Stomach (tissue), 9 donors: ENCODE measurements around the gene NR3C1. TPM values are rescaled to one million over a fixed set of nuclear protein-coding genes. Genes with fewer than 3 reads are reported as not detected.

Source experiments
- DNase-seq, 2 donors: peaks; one replicate each; pipeline versions ENCODE4 v3.0.0 to v3.0.0-alpha.2; 2013 to 2019
- H3K27ac ChIP-seq, 5 donors: fragments of 200-600 bp in 4 of 5; sonication (generic) in 4 of 5; one replicate each; pipeline ENCODE4 v1.5.1; 2013 to 2019; ENCODE audit warnings: mild to moderate bottlenecking in 1 of 5, moderate library complexity in 1 of 5
- H3K27me3 ChIP-seq, 3 donors: fragments of 200-600 bp; sonication (generic); one replicate each; pipeline ENCODE4 v1.5.1; 2017 to 2019; ENCODE audit warnings: mixed run types in 1 of 3
- H3K36me3 ChIP-seq, 4 donors: fragments of 200-600 bp; sonication (generic); 1 replicate in 3 of 4; 2 replicates in 1 of 4; pipeline ENCODE4 v1.5.1; 2016 to 2019
- H3K4me1 ChIP-seq, 4 donors: fragments of 200-600 bp; sonication (generic); one replicate each; pipeline ENCODE4 v1.5.1; 2016 to 2019
- H3K4me3 ChIP-seq, 4 donors: fragments of 200-600 bp; sonication (generic) in 3 of 4; one replicate each; pipeline ENCODE4 v1.5.1; 2016 to 2019; ENCODE audit warnings: mild to moderate bottlenecking in 1 of 4
- H3K9me3 ChIP-seq, 4 donors: fragments of 200-600 bp; sonication (generic); one replicate each; pipeline ENCODE4 v1.5.1; 2016 to 2019
- EP300 ChIP-seq: sonication (generic); formaldehyde crosslinking; IDR thresholded peaks from one replicate; pipeline ENCODE4 v1.6.1; 2017; ENCODE audit warnings: antibody characterized with exemption
- POLR2A ChIP-seq, 4 donors: fragments of 450-650 bp; IDR thresholded peaks; one replicate each; pipeline ENCODE4 v1.6.1; 2016; ENCODE audit warnings: antibody characterized with exemption in 4 of 4, control low read depth in 2 of 4, mild to moderate bottlenecking in 1 of 4, moderate library complexity in 1 of 4
- POLR2AphosphoS5 ChIP-seq, 3 donors: sonication (generic); formaldehyde crosslinking; IDR thresholded peaks; one replicate each; pipeline ENCODE4 v1.6.1; 2016; ENCODE audit warnings: antibody characterized with exemption in 3 of 3
- WGBS, 5 donors: extraction: QIAGEN DNeasy Blood & Tissue Kit in 3 of 5; methylation state at CpG; one replicate each; pipeline versions ENCODE4 v1.1.5 to v1.1.7; 2013 to 2018; 5-methylcytosine and 5-hydroxymethylcytosine counted together
- intact Hi-C: fragments of 100-400 bp; cut with DNase I; formaldehyde crosslinking; loops from one replicate; pipeline ENCODE4 v1.15.1; 2023; ENCODE audit warnings: low total_unique reads
- polyA plus RNA-seq, 3 donors: library from polyadenylated mRNA; stranded (reverse); fragments of 200-250 nt; gene quantifications; one replicate each; pipeline ENCODE4 v1.2.3, GENCODE V29; 2013
- total RNA-seq, 5 donors: library from RNA; depleted of rRNA; stranded (reverse); fragments of >200 nt; gene quantifications; one replicate each; pipeline versions ENCODE4 v1.1.0 to v1.2.3, GENCODE V29; 2014 to 2016
- TF ChIP-seq, protein P1 (sequence below), 7 experiments: fragments of 450-650 bp in 4 of 7; fragments of 200-600 bp in 3 of 7; sonication (generic) in 3 of 7; IDR thresholded peaks; one replicate each; pipeline ENCODE4 v1.5.1; 2016 to 2019; ENCODE audit warnings: antibody characterized with exemption in 7 of 7, control low read depth in 2 of 7, mild to moderate bottlenecking in 1 of 7
- donor health status: healthy with polysubstance abuse.
- donor health status: Bipolar disorder and iron deficiency.
- donor health status: healthy.

The NR3C1 gene
- total and polyA plus RNA-seq, 8 donors = 6.4 to 82.8 (median 15.8) TPM

DNA sequence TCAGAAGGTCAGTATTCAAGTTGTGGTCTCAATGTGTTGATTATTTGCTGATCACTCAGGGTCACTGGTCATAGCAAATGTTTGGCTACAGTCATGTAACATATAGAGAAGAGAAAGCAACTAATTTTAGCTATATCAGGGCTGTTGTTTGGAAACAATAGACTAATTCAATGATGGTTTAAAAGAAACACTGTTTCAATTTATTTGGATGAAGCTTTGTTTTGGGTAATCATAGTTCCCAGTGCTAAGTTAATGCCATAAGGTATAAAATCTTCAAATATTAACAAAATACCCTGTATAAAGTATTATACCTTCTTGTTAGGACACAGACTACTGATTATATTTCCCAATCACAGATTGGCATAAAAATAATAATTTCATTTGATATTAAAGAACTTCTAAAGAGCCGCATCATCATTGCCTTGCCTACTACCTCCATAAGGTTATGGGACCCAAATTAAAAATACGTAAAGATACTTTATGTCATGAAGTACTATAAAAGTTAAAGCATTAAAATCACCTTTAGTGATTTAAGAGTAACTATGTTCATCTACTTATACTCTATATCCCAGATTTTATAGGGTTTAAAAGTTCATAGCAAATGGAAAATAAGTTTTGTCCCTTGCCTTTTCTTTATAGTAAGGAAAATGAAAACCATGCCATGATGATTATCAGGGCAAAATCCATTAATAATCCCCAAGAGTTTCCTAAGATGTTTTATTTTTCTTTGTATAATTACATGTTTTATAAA is 6.0 kb downstream of the NR3C1 start:
- DNase-seq = no peak
- H3K9me3 ChIP-seq = no peaks in the 10 kb centered on the region
- H3K4me3 ChIP-seq = peak overlapping the region; percentile 68 to 92 (median 78)
- intact Hi-C loops = no loop called here
- 86 to 89% (median 87%) methylated on average over 2 of the region's 2 CpGs for WGBS, 5 donors
- H3K4me1 ChIP-seq = peaks cover 17 to 91% (median 70%) of the 10 kb centered on the region in 4 donors
- TF ChIP-seq, protein P1, sequence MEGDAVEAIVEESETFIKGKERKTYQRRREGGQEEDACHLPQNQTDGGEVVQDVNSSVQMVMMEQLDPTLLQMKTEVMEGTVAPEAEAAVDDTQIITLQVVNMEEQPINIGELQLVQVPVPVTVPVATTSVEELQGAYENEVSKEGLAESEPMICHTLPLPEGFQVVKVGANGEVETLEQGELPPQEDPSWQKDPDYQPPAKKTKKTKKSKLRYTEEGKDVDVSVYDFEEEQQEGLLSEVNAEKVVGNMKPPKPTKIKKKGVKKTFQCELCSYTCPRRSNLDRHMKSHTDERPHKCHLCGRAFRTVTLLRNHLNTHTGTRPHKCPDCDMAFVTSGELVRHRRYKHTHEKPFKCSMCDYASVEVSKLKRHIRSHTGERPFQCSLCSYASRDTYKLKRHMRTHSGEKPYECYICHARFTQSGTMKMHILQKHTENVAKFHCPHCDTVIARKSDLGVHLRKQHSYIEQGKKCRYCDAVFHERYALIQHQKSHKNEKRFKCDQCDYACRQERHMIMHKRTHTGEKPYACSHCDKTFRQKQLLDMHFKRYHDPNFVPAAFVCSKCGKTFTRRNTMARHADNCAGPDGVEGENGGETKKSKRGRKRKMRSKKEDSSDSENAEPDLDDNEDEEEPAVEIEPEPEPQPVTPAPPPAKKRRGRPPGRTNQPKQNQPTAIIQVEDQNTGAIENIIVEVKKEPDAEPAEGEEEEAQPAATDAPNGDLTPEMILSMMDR (IDR thresholded peaks at IDR 0.05) = no peak
- TF ChIP-seq POLR2AphosphoS5 (IDR thresholded peaks at IDR 0.05) (no peak), EP300 (no peak), POLR2A (IDR thresholded peaks at IDR 0.05) (no peak)
- H3K27me3 ChIP-seq = no peaks in the 10 kb centered on the region
- H3K36me3 ChIP-seq = peaks cover 0 to 9% (median 0%) of the 10 kb centered on the region in 4 donors
- no peak overlapping the region for H3K27ac ChIP-seq

DNA sequence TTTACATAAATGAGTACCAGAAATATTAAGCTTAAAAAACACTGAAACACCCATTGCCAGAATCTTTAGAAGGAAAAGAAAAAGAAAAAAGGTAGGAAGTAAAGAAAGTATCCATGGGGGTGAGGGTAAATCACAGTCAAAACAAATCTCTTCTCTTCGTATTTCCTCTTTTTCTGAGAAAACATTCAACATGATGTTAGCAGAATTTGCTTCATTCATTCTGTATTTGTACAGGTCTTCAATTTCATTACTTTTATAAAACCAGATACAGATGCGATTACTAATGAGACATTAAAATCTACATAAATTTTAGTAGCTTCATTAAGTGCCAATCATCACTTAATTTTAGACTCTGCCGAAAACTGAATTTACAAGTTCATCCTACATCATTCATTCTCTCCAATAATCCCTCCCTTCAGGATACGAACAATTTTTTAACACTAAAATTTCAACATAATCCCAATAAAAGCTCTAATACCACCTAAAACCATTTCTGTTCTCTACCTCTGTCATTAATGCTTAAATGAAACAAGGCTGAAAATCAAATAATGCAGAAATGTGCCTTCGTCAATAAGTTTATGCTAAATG is 7.0 kb downstream of the NR3C1 start:
- H3K4me1 ChIP-seq = peaks cover 17 to 100% (median 75%) of the 10 kb centered on the region in 4 donors
- H3K9me3 ChIP-seq = no peaks in the 10 kb centered on the region
- TF ChIP-seq POLR2AphosphoS5 (IDR thresholded peaks at IDR 0.05) (no peak), POLR2A (IDR thresholded peaks at IDR 0.05) (no peak), EP300 (no peak)
- TF ChIP-seq, protein P1 (IDR thresholded peaks at IDR 0.05) = no peak
- no peaks in the 10 kb centered on the region for H3K27me3 ChIP-seq
- peaks cover 0 to 9% (median 0%) of the 10 kb centered on the region in 4 donors for H3K36me3 ChIP-seq
- WGBS, 5 donors = 56 to 71% (median 65%) methylated on average over 5 of the region's 5 CpGs
- intact Hi-C loops = no loop called here
- DNase-seq = no peak
- H3K4me3 ChIP-seq = peak overlapping the region; percentile 6 to 79 (median 42)
- no peak overlapping the region for H3K27ac ChIP-seq

DNA sequence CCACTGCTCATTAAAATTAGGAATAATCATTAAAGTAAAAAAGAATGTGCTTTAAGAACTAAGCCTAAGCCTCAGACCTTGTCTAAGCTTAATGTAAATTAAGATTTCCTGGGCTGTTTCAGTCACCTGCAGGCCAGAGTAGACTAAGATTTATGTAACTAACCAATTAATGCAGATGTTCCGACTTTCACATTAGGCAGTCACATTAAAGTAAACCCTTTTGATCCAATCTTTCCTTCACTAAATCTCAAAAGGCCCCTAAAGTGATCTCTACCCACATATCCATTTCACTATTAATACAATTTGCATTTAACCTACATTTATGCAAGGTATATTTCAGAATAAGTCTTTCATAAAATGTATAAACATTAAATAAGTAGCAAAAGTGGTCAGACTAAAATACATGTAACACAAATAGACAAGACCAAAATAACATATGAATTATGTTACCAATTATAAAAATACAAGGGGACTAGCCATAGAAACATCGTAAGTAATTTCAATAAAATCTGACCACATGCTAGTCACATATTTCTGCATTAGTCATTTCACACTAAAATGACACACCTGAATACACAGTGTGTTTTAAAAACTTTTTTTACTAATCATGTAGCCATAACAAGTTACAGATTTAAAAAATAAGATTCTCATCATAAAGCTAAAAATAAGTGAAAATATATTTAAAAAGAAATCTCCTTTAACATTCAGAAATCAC is 7.7 kb downstream of the NR3C1 start:
- H3K36me3 ChIP-seq = peaks cover 0 to 9% (median 0%) of the 10 kb centered on the region in 4 donors
- H3K9me3 ChIP-seq = no peaks in the 10 kb centered on the region
- H3K4me1 ChIP-seq = peaks cover 13 to 100% (median 74%) of the 10 kb centered on the region in 4 donors
- no peak for DNase-seq
- peak overlapping the region in 2 of 5 donors; percentile 10 to 15 for H3K27ac ChIP-seq
- intact Hi-C loops = no loop called here
- H3K4me3 ChIP-seq = peak overlapping the region in 3 of 4 donors; percentile 16 to 79 (median 76)
- H3K27me3 ChIP-seq = no peaks in the 10 kb centered on the region
- TF ChIP-seq, protein P1 (IDR thresholded peaks at IDR 0.05) = no peak
- TF ChIP-seq POLR2AphosphoS5 (IDR thresholded peaks at IDR 0.05) = no peak
- TF ChIP-seq POLR2A (IDR thresholded peaks at IDR 0.05) = no peak
- TF ChIP-seq EP300 = no peak
- WGBS, 5 donors = 22 to 46% (median 39%) methylated on average over 2 of the region's 2 CpGs

DNA sequence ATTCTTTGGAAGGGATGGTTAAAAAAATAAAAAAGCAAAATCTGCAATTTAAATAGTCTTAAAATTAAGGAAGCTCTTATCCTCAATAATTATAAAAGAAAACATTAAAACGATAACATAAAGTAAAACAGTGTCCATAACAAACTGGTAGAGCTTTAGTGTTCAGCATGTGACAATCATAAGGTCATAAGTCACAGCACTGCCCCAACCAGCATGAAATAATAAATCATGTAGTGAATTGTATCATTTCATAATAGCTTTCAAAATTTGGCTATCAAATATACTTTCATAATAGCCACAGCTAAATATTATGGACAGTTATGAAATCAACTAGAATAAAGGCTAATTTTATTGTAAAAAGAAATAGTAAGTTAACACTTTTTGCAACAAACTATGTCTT is 10.0 kb downstream of the NR3C1 start:
- H3K27me3 ChIP-seq = no peaks in the 10 kb centered on the region
- peaks cover 19 to 100% (median 67%) of the 10 kb centered on the region in 4 donors for H3K4me1 ChIP-seq
- TF ChIP-seq EP300 = no peak
- no peak for TF ChIP-seq POLR2A (IDR thresholded peaks at IDR 0.05)
- no peak for TF ChIP-seq POLR2AphosphoS5 (IDR thresholded peaks at IDR 0.05)
- TF ChIP-seq, protein P1 (IDR thresholded peaks at IDR 0.05) = no peak
- no peak overlapping the region for H3K4me3 ChIP-seq
- no peak for DNase-seq
- 25 to 47% (median 43%) methylated on average over 1 of the region's 1 CpG for WGBS, 5 donors
- intact Hi-C loops = no loop called here
- no peak overlapping the region for H3K27ac ChIP-seq
- H3K36me3 ChIP-seq = no peaks in the 10 kb centered on the region
- H3K9me3 ChIP-seq = no peaks in the 10 kb centered on the region
